GM20000 (cell line): ENCODE results near the gene ARRDC3.

Experiments used
- DNase-seq: peaks from one replicate; pipeline ENCODE4 v3.0.0; 2012; ENCODE audit warnings: low spot score
- CTCF ChIP-seq: IDR thresholded peaks from 2 replicates; pipeline ENCODE4 v1.5.1; 2012; ENCODE audit warnings: mild to moderate bottlenecking, control low read depth; ENCODE audit errors: extremely low read depth, missing control alignments

Gene ARRDC3

GRCh38 chr5:91384671-91385430 is 1.7 kb upstream of the ARRDC3 start:
- TF ChIP-seq CTCF = peak; percentile 55
- DNase-seq = peak; percentile 74

GRCh38 chr5:91383956-91384300 is 811 bp upstream of the ARRDC3 start:
- no peak for TF ChIP-seq CTCF
- DNase-seq = no peak

GRCh38 chr5:91382530-91383026 is 539 bp downstream of the ARRDC3 start:
- TF ChIP-seq CTCF = no peak
- no peak for DNase-seq

- peak; percentile 74 for DNase-seq
- TF ChIP-seq CTCF = no peak
Observed at GRCh38 chr5:91381774-91382359, 1.2 kb downstream of the ARRDC3 start.

- DNase-seq = no peak
- TF ChIP-seq CTCF = no peak
Observed at GRCh38 chr5:91381239-91381773, 1.8 kb downstream of the ARRDC3 start.

GRCh38 chr5:91380491-91381238 is 2.5 kb downstream of the ARRDC3 start:
- no peak for TF ChIP-seq CTCF
- peak; percentile 91 for DNase-seq
